HG03460 (cell line): ENCODE results near the gene TFR2.

Experiments
- ATAC-seq: cut with Tn5 transposase; IDR thresholded peaks from one replicate; pipeline ENCODE4 v1.9.1; 2021; ENCODE audit not compliant: unreplicated experiment

Gene TFR2

DNA sequence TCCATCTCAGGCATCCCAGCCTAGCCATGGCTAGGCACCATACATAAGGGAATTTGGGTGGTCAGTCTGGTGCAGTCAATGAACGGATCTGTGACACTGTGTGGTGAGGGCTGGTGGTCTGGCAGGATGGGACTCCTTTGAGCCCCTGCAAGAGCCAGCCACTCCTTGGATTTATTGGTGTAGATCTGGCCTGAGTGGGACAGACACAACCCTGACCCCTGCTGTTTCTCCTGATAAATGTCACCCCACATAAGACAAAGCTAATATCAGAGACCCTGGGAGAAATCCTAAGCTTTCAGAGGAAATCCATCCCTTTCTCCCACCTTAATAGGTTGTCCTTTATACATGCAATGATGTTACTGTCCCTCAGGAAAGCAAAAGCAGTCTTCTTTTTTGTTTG, 52.9 kb downstream of the TFR2 start:
- ATAC-seq: no peak

DNA sequence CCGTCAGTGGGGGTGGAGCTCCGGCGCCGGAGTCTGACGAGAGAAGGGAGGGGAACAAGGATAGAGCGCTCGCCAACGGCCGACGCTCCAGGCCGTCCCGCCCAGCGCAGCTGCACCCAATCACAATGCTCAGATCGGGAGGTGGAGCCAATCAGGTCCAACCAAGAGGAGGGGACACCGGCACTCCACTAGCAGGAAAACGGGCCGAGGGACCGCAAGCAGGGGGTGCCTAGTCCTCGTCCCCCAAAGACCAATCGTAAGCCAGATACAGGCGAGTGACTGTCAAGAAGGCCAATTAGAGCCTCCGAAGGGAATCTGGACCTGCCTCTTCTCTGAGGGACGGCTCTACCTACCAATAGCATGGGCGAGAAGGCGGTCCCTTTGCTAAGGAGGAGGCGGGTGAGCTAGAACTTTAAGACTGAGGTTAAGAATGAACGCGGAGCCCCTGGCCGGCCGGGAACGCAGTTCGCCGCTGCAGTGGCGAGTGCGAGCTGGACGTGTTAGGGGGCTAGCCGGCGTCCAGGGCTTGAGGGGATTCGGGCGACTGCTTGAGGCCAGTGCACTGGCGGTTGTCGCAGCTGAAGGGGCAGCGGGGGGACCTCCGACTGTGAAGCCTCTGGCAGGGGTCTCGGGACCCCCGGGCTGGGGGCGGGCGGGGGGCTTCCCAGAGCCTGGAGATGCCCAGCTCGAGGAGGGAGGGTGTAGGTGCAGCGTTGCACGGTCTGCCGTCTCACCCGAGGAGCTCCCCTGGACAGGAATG, 54.9 kb downstream of the TFR2 start, which contains the start of gene FBXO24:
Gene FBXO24, plus strand, starts transcription at position 63 of the 760 bp plus-strand sequence. Its CDS starts 298 bp downstream, at position 361.
- ATAC-seq: peak; percentile 84

DNA sequence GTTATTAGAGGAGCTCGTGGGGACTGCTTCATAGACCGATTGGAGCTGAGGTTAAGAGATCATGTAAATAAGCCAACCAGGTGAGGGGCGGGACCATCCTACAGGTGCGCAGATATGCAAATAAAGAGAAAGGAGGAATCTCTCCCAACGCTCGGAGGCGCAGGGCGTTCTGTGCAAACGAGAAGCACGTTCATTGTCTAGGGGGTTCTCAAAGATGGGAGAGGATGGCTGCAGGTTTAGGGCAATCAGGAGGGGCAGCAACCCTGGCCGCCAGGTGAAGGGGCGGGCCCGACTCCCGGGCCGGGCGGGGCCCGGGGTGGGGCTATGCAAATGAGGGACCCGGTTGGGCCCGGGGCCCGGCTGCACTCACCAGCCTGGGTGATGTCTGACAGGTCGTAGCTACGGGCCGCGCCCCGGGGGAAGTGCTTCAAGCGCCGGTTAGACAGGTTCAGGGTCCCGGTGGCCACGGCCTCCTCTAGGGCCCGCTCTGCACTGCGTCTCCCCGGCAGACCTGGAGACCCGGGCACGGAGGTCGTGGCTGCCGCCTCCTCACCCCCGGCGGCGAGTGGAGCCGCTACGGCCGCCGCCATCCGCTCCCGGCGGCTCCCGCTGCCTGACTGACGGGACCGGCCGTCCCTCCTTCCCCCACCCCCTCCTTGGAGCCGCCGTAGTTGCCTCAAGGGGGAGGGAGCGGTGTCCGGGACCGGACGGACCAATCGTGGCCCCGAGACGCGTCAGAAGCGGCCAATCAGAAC, 55.7 kb downstream of the TFR2 start, which contains the start of gene LRCH4:
Gene LRCH4, minus strand, starts transcription at position 619 of the 755 bp plus-strand sequence. Its CDS starts 29 bp downstream, at position 590.
- ATAC-seq: peak; percentile 24

DNA sequence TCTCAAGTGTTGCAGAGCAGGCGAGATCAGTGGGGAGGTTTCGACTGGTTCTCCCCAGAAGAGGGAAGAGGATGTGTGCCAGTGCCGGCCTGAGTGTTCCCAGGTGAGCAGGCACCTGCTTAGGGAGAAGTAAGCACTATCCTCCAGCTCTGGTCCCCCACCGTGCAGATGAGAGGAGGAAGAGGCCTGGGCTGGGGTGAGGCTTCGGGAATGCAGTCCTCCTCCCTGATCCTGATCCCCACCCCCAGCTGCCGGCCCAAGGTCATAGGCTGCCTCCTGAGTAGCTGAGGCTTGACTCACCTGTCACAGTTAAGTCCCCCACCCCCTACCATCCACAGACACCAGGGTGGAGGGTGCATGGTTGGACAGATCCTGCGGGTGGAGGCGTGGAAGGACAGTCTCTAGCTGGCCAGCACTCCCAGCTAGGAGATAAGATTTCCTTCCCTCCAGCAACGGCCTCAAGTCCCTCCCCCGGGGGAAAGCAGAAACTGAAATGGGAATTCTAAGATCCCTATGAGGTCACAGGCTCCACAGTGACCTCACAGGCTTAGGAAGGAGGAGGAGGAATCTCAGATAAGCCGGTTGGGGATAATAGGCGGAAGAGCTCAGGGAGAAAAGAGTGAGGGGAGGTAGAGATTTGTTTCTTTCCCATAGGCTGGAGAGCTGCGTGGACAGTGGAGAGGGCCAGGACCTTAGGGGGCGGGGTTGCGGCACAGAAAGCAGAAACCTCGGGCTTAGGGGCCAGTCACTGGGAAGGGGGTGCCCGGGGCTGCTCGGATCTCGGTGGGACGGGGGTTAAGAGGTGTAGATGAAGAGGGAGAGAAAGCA, 56.5 kb downstream of the TFR2 start:
- ATAC-seq: no peak

DNA sequence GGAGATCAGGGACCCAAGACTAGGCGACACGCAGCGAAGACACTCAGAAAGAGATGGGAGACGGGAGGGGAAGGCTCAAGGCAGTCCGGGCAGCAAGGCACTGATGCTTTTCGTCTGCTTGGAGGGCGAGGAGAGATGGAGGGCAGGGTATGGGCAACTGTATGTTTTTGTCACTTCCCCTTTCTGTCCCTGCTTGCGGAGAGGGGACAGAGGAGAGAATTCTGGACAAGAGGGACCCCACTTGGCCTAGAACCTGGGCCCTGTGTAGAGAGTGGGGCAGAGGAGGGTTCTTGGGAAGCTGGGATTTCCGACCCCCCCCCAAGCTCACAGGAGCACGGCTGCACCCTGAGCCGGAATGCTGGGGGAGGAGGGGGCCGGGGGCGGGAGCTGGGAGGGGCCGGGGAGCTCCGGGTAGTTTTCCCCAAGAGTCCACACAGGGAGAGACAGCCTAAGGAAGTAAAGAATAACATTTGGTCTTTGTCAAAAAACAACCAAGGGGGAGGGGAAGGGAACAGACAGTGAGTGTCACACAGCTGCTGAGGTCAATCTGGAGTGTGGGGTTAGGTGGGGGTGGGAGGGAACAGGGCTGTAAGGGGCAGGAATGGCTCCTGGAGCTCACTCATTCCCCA, 57.2 kb downstream of the TFR2 start:
- ATAC-seq: no peak

DNA sequence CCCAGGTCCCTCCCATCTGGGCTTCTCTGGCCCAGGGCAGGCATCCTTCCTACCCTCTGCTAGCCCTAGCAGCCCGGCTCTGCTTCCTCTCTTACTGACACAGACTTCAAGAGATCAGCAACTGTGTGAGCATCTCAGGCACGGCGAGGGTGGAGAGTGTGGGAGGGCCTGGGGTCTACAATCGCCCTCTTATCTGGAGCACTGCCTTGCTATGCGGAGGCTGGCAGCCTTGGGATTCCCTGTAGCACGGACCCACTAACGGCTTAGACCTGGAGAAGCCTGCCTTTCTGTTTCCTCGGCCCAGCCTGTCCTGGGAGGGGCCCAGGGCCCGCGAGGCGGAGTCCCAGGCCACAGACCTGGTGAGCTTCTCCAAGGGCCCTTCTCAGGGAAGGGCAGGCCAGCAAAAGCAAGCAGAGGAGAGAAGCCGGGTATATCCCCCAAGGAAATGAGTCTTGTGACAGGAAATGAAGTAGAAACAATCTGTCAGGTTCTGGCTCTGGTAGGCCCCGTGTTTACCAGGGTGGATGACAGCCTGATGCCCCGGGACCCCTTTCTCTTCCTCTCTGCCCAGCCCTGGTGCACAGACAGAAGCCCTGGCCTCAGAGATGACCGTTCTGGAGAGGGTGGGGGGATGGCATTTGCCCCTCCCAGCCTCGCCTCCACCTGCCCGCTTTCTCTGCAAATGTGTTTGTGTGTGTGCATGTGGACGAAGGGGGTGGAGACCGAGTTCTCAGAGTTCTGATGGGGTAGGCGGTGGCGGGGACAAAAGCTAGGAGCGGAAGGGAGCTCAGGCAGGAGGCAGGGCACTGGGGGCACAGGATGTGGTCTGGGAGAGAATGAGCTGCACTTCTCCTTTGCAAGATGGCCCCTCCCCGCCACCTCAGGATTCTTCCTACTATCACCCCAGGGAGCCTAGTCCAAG, 58.0 kb downstream of the TFR2 start:
- no peak for ATAC-seq

DNA sequence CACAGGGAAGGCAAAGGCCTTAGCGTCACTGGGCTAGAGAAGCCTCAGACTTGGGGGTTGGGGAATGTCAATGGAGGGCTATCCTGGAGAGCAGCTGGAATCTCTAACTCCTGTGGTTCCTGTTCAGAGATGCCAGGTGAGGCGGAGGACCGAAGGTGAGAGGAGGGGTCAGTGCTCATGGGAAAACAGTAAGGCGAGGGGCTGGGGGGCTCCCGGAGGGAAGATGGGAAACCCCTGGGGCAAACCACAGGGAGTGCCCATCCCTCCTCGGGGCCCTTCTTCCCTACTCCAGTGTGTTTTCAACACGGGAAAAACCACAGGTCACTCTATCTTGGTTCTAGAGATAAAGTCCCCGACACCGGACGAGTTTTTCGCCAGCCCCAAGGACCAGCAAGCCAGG, 58.7 kb downstream of the TFR2 start:
- no peak for ATAC-seq

DNA sequence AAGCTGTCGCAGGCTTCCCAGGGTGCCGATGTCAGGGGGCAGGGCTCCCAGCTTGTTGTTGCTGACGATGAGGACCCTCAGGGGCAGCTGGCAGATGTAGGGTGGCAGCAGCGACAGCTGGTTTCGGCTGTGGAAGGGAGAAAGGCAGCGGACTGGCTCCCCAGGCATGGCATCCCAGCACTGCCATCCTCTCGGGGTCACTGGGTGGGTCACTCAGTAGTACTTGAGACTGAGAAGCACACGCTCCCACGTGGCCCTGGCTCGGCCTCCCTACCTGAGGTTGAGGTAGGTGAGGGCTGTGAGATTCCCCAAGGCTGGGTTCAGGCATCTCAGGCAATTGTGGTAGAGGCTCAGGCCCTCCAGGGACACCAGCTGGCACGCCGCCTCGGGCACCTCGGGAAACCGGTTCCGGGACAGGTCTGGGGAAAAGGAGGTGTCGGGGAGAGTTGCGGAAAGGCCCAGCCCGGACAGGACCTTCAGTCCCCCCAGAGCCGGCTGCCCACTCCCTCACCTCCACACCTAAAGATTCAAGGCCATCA, 59.2 kb downstream of the TFR2 start:
- no peak for ATAC-seq

DNA sequence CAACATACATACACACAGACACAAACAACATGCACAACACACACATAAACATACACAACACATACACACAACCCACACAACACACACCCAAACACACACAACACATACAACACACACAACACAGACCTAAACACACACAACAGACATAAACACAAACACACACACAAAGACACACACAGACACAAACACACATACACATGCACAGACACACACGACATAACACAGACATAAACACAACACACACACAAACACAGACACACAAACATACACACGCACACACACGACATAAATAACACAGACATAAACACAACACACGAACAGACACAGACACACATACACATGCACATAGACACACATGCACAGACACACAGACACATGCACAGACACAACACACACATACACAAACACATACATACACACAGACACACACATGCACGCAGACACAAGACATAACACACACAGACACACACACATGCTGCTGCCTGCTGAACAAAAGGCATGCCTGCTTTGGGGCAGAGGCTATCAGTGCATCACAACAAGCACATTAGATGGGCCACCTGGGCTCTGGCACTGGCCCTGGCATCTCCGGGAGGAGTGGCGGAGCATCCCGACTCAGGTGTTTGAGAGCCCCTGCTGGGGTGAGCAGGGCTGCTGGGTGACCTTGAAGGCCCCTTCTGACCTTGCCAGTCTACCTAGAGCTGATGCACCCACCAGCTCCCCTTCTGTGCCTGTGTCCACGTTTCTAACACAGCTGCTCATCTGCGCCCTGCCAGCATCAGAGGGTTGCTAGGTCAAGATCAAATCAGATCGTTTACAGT, 60.7 kb downstream of the TFR2 start:
- no peak for ATAC-seq

DNA sequence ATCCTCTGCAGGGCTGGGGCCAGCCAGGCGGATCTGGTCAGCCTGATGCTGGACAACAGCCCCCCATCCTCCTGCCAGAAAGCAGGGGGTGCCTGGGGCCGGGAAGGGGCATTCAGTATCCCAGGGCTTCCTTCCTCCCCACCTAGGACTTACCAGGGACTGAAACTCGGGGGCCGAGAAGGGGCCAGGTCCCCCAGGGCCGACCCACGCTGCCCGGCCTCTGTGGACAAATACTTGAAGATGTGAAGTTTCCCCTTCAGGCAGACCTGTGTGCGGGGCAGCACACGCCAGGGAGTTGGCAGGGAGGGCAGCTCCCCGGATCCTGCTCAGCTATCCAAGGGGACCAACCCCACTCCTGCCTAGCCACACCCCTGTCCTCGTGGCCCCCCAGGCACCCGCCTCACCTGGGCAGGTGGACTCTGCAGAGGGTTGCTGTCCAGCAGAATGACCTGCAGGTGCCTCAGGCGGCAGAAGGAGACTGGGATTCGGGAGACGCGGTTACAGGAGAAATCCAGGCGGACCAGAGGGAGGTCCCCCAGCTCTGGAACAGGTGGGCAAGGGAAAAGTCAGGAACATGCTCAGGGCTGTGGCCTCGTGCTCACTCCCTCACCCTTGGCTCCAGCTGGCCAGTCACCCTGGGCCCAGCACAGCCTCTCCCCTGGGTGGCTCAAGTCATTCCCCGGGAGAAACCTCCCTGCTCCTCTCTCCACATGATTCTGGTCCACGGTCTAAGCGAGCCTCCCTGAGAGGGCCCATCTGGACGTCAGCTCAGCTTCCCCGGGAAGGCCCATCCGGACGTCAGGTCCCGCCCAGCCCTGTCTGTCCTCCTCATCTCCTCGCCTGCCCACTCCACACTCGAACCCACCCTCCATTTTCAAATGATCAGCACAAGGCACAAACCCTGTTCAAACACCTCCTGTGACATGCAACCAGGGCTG, 62.8 kb downstream of the TFR2 start:
- ATAC-seq: no peak

DNA sequence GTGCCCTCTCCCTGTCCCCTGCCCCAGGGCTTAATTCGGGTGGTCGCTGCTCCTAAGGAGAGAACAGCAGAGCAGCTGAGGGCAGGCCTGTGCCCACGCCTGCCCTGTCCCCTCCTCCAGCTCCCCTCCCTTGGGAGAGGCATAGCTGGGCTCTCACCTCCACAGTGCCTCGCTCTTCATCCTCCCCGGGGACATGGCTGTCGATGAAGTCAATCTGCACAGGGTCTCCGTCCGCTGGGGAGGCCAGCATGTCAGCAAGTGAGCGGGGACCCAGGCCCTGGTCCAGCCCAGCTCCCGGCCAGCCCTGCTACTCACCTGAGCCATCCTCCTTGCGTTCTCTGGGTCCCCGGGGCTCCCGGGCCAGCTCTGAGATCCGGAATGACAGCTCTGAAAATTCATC, 63.8 kb downstream of the TFR2 start:
- no peak for ATAC-seq

DNA sequence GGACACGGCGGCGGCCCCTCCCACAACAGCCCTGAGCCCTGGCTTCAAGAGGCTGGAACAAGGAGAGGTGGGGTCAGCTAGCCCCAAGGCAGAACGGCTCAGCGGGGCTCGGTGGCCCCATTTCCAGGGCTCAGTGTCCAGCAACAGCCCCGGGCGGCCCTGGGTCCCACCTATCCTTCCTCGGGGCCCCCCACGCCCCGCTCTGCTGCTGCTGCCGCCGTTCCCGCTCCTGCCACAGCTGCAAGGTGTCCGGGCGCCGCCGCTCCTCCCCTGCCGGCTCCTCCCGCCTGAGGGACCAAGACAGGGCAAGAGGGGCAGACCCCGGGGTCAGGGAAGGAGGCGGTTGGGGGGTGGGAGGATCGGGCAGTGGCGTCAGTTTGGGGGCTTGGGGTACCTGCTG, 64.2 kb downstream of the TFR2 start:
- no peak for ATAC-seq

DNA sequence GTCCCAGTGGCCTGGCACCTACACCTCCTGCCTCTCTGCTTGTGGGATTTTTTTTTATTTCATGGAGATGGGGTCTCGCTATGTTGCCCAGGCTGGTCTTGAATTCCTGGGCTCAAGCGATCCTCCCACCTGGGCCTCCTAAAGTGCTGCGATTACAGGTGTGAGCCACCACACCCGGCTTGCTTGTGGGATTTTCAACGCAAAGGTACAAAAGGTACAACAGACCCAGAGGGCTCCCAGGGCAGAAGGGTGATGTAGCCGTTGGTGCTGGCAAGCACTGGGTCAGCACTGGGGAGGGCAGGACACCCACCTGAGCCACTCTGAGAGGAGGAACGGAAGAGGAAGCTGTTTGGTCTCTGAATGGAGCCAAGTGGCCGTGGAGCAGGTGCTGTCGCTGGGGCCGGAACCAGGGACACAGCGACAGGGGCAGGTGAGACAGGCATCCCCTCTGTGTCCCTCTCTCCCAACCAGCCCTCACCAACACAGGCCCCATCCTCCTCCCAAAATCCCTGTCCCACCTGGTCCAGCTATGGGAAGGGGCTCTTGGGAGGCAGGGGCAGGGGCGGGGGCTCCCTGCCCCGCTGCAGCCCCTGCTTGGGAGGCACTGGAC, 64.9 kb downstream of the TFR2 start:
- no peak for ATAC-seq

DNA sequence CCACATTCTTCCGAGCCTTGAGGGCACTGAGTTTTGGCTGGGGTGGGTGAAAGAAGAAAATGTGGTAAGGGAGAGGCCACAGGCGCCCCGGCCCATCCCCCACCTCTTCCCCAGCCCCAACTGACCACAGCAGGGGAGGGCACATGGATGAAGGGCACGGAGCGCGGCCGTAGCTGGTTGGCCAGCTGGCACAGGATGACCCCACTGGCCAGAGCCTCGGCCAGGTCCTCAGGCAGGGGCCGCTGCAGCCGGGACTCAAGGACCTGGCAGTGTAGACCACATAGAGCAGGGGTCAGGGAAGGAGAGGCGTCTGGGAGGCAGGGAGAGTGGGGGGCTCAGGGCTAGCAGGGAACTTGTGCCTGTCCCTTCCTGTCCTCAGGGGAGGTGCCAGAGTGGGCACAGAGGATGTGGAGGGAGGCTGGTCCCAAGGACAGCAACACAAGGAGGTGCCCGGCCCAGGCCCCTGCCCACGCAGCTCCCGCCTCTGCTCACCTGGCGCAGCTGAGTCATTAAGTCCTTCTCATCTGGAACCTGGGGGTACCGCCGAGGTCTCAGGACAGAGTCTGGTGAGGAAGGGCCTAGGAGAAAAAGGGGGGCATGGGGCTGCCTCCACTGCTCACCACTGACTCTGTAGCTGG, 65.5 kb downstream of the TFR2 start:
- ATAC-seq: no peak

DNA sequence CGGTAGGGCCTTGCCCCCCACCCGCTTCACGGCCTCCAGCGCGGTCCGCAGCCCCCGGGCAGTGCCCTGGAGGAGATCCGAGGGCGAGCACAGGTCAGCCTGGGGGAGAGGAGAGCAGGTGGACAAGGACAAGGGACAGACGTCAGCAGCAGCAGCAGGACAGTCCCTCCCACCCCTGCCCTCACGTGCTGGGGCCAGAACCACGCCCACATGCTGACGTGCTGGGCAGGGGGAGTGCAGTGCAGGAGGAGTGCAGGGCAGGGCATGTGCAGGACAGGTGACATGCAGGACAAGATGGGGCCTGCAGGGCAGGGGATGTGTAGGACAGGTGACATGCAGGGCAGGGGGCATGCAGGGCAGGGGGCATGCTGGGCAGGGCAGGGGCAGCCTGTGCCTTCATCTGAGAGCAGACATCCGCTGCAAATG, 66.1 kb downstream of the TFR2 start:
- ATAC-seq: no peak

DNA sequence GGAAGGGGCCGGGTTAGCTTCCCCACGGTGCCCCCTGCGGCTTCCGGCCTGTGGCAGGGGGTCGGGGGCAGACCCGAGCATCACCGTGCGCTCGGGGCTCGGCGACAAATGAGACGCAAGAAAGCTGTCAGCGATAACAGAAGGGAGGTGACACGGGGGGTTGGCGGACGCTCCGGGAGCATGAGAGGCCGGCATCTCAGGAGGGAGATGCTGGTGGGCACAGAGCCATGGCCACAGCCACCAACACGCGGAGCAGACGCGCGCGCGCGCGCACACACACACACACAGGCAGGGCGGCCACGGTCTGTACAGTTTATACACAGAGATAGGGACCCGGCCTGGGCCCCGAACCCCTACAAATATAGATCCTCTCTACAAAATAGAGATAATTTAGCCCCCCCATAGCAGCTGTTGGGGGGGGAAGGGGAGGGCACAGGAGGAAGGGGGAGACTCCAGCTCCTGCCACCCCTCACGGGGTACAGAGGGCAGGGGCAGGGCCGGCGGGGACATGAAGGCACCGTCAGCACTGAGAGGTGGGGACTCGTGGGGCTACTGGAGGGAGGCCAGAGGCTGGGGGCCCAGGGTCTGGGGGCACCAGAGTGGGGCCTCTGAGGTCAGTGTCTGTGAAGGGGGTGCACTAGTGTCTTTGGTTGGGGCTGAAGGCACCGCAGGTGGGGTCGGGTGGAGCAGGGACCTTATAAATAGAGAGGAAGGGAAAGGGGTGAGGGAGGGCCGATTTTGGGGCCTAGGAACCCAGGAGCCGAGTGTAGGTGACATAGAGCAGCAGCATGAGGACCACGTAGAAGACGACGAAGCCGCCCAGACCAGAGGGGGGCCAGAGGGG, 66.8 kb downstream of the TFR2 start:
- no peak for ATAC-seq
